Peyer's patch (tissue), 4 donors: ENCODE results near the gene P2RY14.

Experiments
- CTCF ChIP-seq, 6 experiments: fragments of 450-650 bp in 4 of 6; fragments of 200-600 bp in 2 of 6; sonication (generic) in 1 of 6; IDR thresholded peaks; one replicate each; pipeline ENCODE4 v1.5.1; 2017 to 2019; ENCODE audit warnings: antibody characterized with exemption in 6 of 6, mild to moderate bottlenecking in 3 of 6, moderate library complexity in 1 of 6
- POLR2A ChIP-seq, 2 donors: fragments of 450-650 bp; IDR thresholded peaks; one replicate each; pipeline ENCODE4 v1.5.1; 2017; ENCODE audit warnings: antibody characterized with exemption in 2 of 2, mild to moderate bottlenecking in 2 of 2, moderate library complexity in 2 of 2

GRCh38 chr3:151209654-151210053 lies 68.7 kb downstream of the P2RY14 start:
- TF ChIP-seq CTCF (IDR thresholded peaks at IDR 0.05): no peak
- TF ChIP-seq POLR2A (IDR thresholded peaks at IDR 0.05): no peak
